ENCODE measurements around the gene CHPF2. TPM values are rescaled to one million over a fixed set of nuclear protein-coding genes. Genes with fewer than 3 reads are reported as not detected.

Gene CHPF2
- total RNA-seq, 1 donor from 2014 or later: 37.2 TPM

DNA sequence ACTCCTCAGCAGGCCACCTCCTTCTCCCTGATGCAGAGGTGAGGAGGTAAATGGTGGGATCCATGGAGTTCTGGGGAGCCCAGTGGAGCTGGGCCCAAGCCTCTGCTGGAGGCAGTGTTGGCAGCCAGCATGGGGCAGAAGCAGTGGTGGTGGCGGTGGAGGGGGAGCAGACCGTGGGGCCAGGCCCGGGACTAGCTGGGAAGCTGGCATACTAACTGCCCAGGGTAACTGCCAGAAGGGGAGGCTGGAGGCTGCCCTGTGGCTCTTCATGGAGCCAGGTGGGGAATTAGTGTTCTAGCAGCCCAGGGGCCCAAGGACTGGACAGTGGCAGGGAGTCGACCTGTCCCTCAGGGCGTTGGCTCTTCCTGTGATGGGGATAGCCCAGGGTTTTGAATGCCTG is 32.3 kb downstream of the CHPF2 start:
- DNase-seq: peak; percentile 40
- intact Hi-C loops (cut with DNase I): no loop called here
- TF ChIP-seq, protein P1, sequence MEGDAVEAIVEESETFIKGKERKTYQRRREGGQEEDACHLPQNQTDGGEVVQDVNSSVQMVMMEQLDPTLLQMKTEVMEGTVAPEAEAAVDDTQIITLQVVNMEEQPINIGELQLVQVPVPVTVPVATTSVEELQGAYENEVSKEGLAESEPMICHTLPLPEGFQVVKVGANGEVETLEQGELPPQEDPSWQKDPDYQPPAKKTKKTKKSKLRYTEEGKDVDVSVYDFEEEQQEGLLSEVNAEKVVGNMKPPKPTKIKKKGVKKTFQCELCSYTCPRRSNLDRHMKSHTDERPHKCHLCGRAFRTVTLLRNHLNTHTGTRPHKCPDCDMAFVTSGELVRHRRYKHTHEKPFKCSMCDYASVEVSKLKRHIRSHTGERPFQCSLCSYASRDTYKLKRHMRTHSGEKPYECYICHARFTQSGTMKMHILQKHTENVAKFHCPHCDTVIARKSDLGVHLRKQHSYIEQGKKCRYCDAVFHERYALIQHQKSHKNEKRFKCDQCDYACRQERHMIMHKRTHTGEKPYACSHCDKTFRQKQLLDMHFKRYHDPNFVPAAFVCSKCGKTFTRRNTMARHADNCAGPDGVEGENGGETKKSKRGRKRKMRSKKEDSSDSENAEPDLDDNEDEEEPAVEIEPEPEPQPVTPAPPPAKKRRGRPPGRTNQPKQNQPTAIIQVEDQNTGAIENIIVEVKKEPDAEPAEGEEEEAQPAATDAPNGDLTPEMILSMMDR (IDR thresholded peaks at IDR 0.05): no peak

DNA sequence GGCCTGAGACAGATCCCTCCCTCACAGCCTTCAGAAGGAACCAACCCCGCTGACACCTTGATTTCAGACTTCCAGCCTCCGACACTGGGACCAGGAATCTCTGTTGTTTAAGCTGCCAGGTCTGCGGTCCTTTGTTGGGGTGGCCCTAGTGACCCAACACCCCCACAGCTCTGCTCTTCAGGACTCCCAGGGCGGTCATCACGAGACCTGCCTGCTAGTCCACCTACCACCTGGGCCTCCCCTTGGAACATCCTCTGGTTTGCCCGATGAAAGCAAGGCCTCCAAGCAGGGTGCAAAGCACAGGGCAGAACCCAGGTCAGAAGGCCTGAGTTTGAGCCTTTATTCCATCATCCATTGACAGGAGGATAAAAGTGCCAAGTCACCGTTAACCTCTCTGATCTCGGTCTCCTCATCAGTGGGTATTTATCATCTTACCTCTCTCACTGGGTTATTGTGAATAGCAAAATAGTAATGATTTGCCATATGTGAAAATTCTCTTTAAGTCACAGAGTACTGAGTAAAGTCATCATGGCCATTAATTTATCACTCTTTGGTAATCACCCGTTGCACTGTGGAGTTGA is 33.2 kb downstream of the CHPF2 start:
- H3K27ac ChIP-seq: no peak overlapping the region
- no peaks in the 10 kb centered on the region for H3K4me1 ChIP-seq
- DNase-seq: no peak
- intact Hi-C loops (cut with DNase I): no loop called here
- TF ChIP-seq, protein P1 (IDR thresholded peaks at IDR 0.05): no peak
- no peaks in the 10 kb centered on the region for H3K36me3 ChIP-seq
- ATAC-seq: no peak
- no peaks in the 10 kb centered on the region for H3K27me3 ChIP-seq
- no peak overlapping the region for H3K4me3 ChIP-seq
- H3K9me3 ChIP-seq: no peaks in the 10 kb centered on the region

More for the DNA sequence above, 32.3 kb downstream of the CHPF2 start:
- ATAC-seq: no peak
- Histone ChIP-seq H3K36me3 (no peaks in the 10 kb centered on the region), H3K4me3 (no peak overlapping the region), H3K9me3 (no peaks in the 10 kb centered on the region), H3K27ac (no peak overlapping the region), H3K4me1 (no peaks in the 10 kb centered on the region), H3K27me3 (no peaks in the 10 kb centered on the region)

DNA sequence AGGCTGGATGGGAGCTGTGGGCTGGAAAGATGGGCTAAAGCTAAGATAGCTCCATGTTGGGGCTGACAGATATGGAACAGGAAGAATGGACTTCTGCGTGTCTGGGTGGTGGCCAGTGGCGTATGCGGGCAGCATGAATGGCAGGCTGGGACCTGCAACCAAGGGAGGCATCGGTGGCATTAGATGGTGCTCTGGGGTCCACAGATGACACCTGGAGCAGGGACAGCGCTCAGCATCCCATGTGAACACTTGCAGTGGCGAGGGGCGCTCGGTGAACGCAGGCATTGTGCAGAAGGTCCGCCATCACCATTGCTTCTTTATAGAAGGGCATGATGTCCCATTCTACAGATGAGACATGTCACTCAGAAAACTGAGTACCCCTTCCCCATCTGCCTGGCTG is 37.2 kb downstream of the CHPF2 start:
- no peaks in the 10 kb centered on the region for H3K9me3 ChIP-seq
- intact Hi-C loops (cut with DNase I): no loop called here
- TF ChIP-seq, protein P1 (IDR thresholded peaks at IDR 0.05): no peak

DNA sequence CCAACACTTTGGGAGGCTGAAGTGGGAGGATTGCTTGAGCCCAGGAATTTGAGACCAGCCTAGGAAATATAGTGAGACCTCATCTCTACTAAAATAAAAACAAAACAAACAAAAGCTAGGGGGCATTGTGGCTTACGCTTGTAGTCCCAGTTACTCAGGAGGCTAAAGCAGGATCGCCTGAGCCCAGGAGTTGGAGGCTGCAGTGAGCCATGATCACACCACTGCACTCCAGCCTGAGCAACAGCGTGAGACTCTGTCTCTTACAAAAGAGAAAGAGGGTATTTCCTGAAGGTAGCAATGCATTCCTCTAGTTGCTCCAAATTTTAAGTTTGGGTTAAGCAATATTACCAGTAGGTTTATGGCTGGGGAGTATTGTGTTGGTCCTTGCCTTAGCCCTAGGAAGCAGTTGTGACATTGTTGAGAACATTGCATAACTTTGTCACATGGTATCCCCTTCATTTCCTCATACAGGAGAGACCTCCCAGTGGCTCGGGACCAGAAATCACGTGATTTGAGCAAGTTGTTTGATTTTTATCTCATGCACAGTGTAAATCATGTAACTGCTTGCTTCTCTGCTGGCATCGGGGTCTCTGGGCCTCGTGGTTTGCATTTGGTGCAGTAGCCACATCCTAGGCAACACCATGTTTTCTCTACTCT is 39.5 kb downstream of the CHPF2 start:
- Histone ChIP-seq H3K36me3 (no peaks in the 10 kb centered on the region), H3K4me1 (peaks cover 22% of the 10 kb centered on the region), H3K27me3 (no peaks in the 10 kb centered on the region), H3K4me3 (no peak overlapping the region), H3K9me3 (no peaks in the 10 kb centered on the region), H3K27ac (peak overlapping the region; percentile 79)
- TF ChIP-seq, protein P1 (IDR thresholded peaks at IDR 0.05): no peak
- intact Hi-C loops (cut with DNase I): no loop called here
- ATAC-seq (peak; percentile 71), DNase-seq (no peak)

More for the DNA sequence above, 37.2 kb downstream of the CHPF2 start:
- Histone ChIP-seq H3K4me3 (no peak overlapping the region), H3K27ac (no peak overlapping the region), H3K4me1 (peaks cover 16% of the 10 kb centered on the region), H3K36me3 (no peaks in the 10 kb centered on the region), H3K27me3 (no peaks in the 10 kb centered on the region)
- DNase-seq (no peak), ATAC-seq (no peak)

DNA sequence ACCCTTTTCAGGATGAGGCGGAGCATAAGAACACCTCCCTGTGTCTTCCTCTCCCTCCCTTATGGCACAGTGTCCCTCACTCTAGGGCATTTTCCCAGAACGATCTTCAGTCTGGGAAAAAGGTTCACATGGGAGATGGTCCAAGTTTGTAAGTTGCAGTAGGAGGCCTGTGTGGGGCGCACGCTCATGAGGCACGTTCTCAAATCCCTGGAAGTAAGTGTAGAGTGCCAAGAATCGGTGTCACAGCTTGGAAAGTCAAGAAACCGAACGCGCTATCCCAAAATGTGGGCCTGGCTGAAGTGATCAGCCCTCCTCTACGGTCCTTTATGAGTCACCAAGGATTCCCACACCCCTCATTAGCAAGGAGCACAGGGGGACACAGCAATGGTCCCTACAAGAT is 40.1 kb downstream of the CHPF2 start:
- no peaks in the 10 kb centered on the region for H3K9me3 ChIP-seq
- H3K4me3 ChIP-seq: no peak overlapping the region
- no peak for DNase-seq
- no peak for ATAC-seq
- no peaks in the 10 kb centered on the region for H3K36me3 ChIP-seq
- TF ChIP-seq, protein P1 (IDR thresholded peaks at IDR 0.05): no peak
- intact Hi-C loops (cut with DNase I): no loop called here
- H3K27ac ChIP-seq: peak overlapping the region; percentile 79
- no peaks in the 10 kb centered on the region for H3K27me3 ChIP-seq
- peaks cover 25% of the 10 kb centered on the region for H3K4me1 ChIP-seq
